ENCODE measurements around the gene IL10RA.

The IL10RA gene

DNA sequence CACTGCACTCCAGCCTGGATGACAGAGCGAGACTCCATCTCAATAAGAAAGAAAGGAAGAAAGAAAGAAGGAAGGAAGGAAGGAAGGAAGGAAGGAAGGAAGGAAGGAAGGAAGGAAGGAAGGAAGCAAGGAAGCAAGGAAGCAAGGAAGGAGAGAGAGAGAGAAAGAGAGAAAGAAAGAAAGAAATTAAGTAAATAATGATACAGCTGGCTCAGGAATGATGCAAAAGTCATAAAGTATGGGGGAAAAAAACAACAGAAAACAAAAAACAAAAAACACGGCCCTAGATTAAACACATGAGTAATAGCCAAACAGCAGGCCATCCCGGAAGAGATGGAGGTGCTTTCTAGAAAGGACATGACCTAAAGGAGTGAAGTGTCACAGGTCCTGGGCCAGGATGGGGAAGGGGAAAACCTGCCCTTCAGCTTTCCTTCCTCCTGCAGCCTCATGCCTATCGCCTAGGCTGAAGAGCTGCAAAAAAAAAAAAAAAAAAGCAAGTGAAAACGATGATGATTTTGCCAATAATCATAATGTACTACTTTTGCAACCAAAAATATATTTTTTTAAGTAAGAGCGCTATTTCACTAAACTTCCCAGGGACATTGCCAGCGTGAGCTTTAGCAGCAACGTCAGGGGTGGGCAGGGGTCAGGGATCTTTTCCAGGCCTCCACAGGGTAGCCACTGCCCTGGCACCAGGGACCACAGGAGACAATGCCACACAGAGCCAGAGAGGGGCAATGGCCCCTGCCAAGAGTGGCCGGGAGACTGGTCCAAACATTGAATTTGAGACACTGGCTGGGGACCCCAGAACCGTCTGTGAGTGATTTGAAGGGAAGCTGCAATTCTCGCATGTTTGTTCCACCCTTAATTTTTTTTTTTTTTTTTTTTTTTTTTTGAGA is 62.5 kb downstream of the IL10RA start:
- no peak for DNase-seq

DNA sequence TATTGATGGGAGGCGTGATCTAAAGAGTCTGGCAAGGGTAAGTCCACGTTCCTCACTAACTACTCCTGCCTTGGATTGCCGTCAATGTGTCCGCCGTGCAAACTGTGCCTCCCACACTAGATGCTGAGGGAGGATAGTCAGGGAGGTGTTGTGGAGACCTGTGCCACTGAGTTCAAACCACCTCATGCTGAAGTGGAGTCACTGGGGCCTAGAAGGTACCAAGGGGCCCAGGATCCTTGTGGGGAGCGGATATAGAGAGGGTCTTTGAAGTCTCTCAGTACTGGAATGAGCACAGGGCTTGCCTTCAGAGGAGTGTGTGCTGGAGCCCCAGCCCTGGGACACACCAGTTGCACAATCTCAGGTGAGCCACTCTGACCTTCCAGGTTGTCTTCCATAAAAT is 63.6 kb downstream of the IL10RA start:
- no peak for DNase-seq

GRCh38 chr11:118050208-118050891 is 64.2 kb downstream of the IL10RA start:
- DNase-seq, result no peak

Measured in fibroblast of skin of abdomen (primary cell).